Esophagus muscularis mucosa (tissue), 4 donors: ENCODE results near the gene SLC22A5.

Experiments used
- CTCF ChIP-seq, 3 experiments: fragments of 200-600 bp in 2 of 3; fragments of 450-650 bp in 1 of 3; sonication (generic) in 2 of 3; IDR thresholded peaks; one replicate each; pipeline ENCODE4 v1.5.1; 2017 to 2019; ENCODE audit warnings: antibody characterized with exemption in 3 of 3, mild to moderate bottlenecking in 2 of 3, moderate library complexity in 1 of 3
- EP300 ChIP-seq: sonication (generic); formaldehyde crosslinking; IDR thresholded peaks from one replicate; pipeline ENCODE4 v1.6.1; 2017; ENCODE audit warnings: antibody characterized with exemption
- POLR2A ChIP-seq: fragments of 450-650 bp; IDR thresholded peaks from one replicate; pipeline ENCODE4 v1.6.1; 2017; ENCODE audit warnings: antibody characterized with exemption, moderate library complexity, mild to moderate bottlenecking, low read depth
- POLR2AphosphoS5 ChIP-seq, 2 donors: sonication (generic); formaldehyde crosslinking; IDR thresholded peaks; one replicate each; pipeline ENCODE4 v1.6.1; 2017; ENCODE audit warnings: antibody characterized with exemption in 2 of 2

GRCh38 chr5:132405646-132406045, 36.1 kb downstream of the SLC22A5 start:
- TF ChIP-seq POLR2A (no peak), CTCF (IDR thresholded peaks at IDR 0.05) (no peak), POLR2AphosphoS5 (IDR thresholded peaks at IDR 0.05) (no peak), EP300 (no peak)
